Psoas muscle (tissue), 8 donors: ENCODE results near the gene EGLN1. TPM values are rescaled to one million over a fixed set of nuclear protein-coding genes. Genes with fewer than 3 reads are reported as not detected.
A peak's percentile ranks its signal among the peaks of the same experiment; 100 is the strongest.

Experiments
- ATAC-seq, 4 donors: fragments of 200-7000 bp; cut with Tn5 transposase; one replicate each; pipeline ENCODE4 v1.9.1; 2020; ENCODE audit warnings: moderate library complexity in 3 of 4, mild to moderate bottlenecking in 2 of 4
- DNase-seq, 2 donors: peaks; one replicate each; pipeline ENCODE4 v3.0.0-alpha.2; 2020
- H3K27ac ChIP-seq: fragments of 200-600 bp; one replicate; pipeline ENCODE4 v1.8.0; 2022
- H3K27me3 ChIP-seq, 3 donors: fragments of 200-600 bp in 1 of 3; one replicate each; pipeline versions ENCODE4 v1.6.1 to v1.8.0; 2013 to 2022; ENCODE audit warnings: low read length in 2 of 3, mild to moderate bottlenecking in 2 of 3, moderate library complexity in 1 of 3; ENCODE audit not compliant: insufficient read depth in 3 of 3
- H3K36me3 ChIP-seq, 2 donors: fragments of 200-600 bp in 1 of 2; one replicate each; pipeline versions ENCODE4 v1.6.1 to v1.8.0; 2013 to 2022; ENCODE audit warnings: low read depth in 1 of 2, mild to moderate bottlenecking in 1 of 2, moderate library complexity in 1 of 2; ENCODE audit not compliant: insufficient read depth in 1 of 2
- H3K4me1 ChIP-seq: fragments of 200-600 bp; one replicate; pipeline ENCODE4 v1.8.0; 2022
- H3K4me3 ChIP-seq: fragments of 200-600 bp; one replicate; pipeline ENCODE4 v1.8.0; 2022; ENCODE audit warnings: mild to moderate bottlenecking
- H3K9me3 ChIP-seq: fragments of 200-600 bp; one replicate; pipeline ENCODE4 v1.8.0; 2022
- CTCF ChIP-seq: fragments of 200-600 bp; IDR thresholded peaks from one replicate; pipeline ENCODE4 v1.8.0; 2022; ENCODE audit warnings: antibody characterized with exemption
- WGBS, 3 donors: extraction: QIAGEN DNeasy Blood & Tissue Kit; methylation state at CpG; one replicate each; pipeline versions ENCODE4 v1.1.6 to v1.1.7; 2013; 5-methylcytosine and 5-hydroxymethylcytosine counted together
- intact Hi-C, 2 donors: fragments of 100-400 bp; cut with DNase I; formaldehyde crosslinking; loops; one replicate each; pipeline versions ENCODE4 v1.11.0 to v1.14.2; 2022
- polyA plus RNA-seq, 3 donors: library from polyadenylated mRNA; stranded (reverse); fragments of 200-250 nt; gene quantifications; one replicate each; pipeline ENCODE4 v1.2.3, GENCODE V29; 2013
- total RNA-seq, 4 donors: library from RNA; stranded (reverse); fragmentation: NEBNext Ultra II Directional in 2 of 4; extraction: Animal tissue kit (Norgen Biotek cat#: 25700) in 2 of 4; gene quantifications; one replicate each; pipeline versions ENCODE4 v1.2.1 to v1.2.4, GENCODE V29; 2021 to 2023
- donor health status: healthy with polysubstance abuse.
- donor health status: DM: no; HTN: no; CAD: no; lungs with moderate emphysema.
- donor health status: Bipolar disorder and iron deficiency.
- donor health status: healthy.
- donor health status: DM: yes; HTN: yes; CAD: no.
- donor health status: DM: no; HTN: no; CAD: no.
- donor health status: DM: no; HTN: no; CAD: no.
- donor health status: DM: yes; HTN: yes; CAD: no.

The EGLN1 gene
- total and polyA plus RNA-seq, 7 donors = 52.4 to 596 (median 230) TPM

- peaks cover 0 to 27% of the 10 kb centered on the region in 2 donors for H3K36me3 ChIP-seq
- peak overlapping the region; percentile 95 for H3K4me3 ChIP-seq
- intact Hi-C loops = loop anchor here (5.0 kb wide), 2 partner anchors 95 to 255 kb away; partner anchors contain the start of gene GNPAT (in 2 of the 2)
- DNase-seq (no peak), ATAC-seq (peak; percentile 18 to 67 (median 25))
- H3K27ac ChIP-seq = peak overlapping the region; percentile 99
- 0 to 1% (median 1%) methylated on average over 24 to 32 of the region's 32 CpGs for WGBS, 3 donors
- no peak for TF ChIP-seq CTCF
- no peaks in the 10 kb centered on the region for H3K9me3 ChIP-seq
- H3K27me3 ChIP-seq = no peaks in the 10 kb centered on the region
- H3K4me1 ChIP-seq = peaks cover 52% of the 10 kb centered on the region
These were observed 85.0 kb downstream of the EGLN1 start for GRCh38 chr1:231337043-231337471.

- Histone ChIP-seq H3K36me3 (peaks cover 0 to 17% of the 10 kb centered on the region in 2 donors), H3K27me3 (no peaks in the 10 kb centered on the region), H3K27ac (peak overlapping the region; percentile 99), H3K4me1 (peaks cover 52% of the 10 kb centered on the region), H3K9me3 (no peaks in the 10 kb centered on the region), H3K4me3 (peak overlapping the region; percentile 95)
- no peak for TF ChIP-seq CTCF
- intact Hi-C loops = loop anchor here (5.0 kb wide), 2 partner anchors 94 to 256 kb away; partner anchors contain the start of gene GNPAT (in 2 of the 2)
- DNase-seq = peak; percentile 33 to 69
- ATAC-seq = peak in 2 of 4 donors; percentile 38 to 44
- WGBS, 3 donors = 40 to 47% (median 44%) methylated on average over 21 of the region's 21 CpGs
These were observed 86.2 kb downstream of the EGLN1 start for GRCh38 chr1:231335663-231336602.

GRCh38 chr1:231334952-231335351 lies 87.1 kb downstream of the EGLN1 start:
- Histone ChIP-seq H3K9me3 (no peaks in the 10 kb centered on the region), H3K4me1 (peaks cover 52% of the 10 kb centered on the region), H3K27me3 (no peaks in the 10 kb centered on the region), H3K4me3 (peak overlapping the region; percentile 95), H3K36me3 (peaks cover 0 to 10% of the 10 kb centered on the region in 2 donors), H3K27ac (peak overlapping the region; percentile 36)
- TF ChIP-seq CTCF = no peak
- no peak for DNase-seq
- ATAC-seq = no peak
- 87 to 92% (median 88%) methylated on average over 6 of the region's 6 CpGs for WGBS, 3 donors
- intact Hi-C loops = loop anchor here (5.0 kb wide), 2 partner anchors 93 to 257 kb away; partner anchors contain the start of gene GNPAT (in 2 of the 2)

GRCh38 chr1:231334079-231334666 lies 87.9 kb downstream of the EGLN1 start:
- ATAC-seq (no peak), DNase-seq (no peak)
- peak overlapping the region; percentile 95 for H3K4me3 ChIP-seq
- H3K4me1 ChIP-seq = peaks cover 47% of the 10 kb centered on the region
- WGBS, 3 donors = 32 to 40% (median 33%) methylated on average over 1 of the region's 1 CpG
- TF ChIP-seq CTCF = no peak
- H3K27me3 ChIP-seq = no peaks in the 10 kb centered on the region
- peak overlapping the region; percentile 36 for H3K27ac ChIP-seq
- peaks cover 0 to 10% of the 10 kb centered on the region in 2 donors for H3K36me3 ChIP-seq
- intact Hi-C loops = no loop called here
- H3K9me3 ChIP-seq = no peaks in the 10 kb centered on the region
